ENCODE data around the gene MT1X. TPM values are rescaled to one million over a fixed set of nuclear protein-coding genes. Genes with fewer than 3 reads are reported as not detected.
"Not testable (repeated sequence)": the region's sequence is repeated elsewhere in the genome, so short reads cannot be mapped to it uniquely, and the experiment has no call there.

Gene MT1X
- total RNA-seq, 1 donor from 2014 or later = 105 TPM

DNA sequence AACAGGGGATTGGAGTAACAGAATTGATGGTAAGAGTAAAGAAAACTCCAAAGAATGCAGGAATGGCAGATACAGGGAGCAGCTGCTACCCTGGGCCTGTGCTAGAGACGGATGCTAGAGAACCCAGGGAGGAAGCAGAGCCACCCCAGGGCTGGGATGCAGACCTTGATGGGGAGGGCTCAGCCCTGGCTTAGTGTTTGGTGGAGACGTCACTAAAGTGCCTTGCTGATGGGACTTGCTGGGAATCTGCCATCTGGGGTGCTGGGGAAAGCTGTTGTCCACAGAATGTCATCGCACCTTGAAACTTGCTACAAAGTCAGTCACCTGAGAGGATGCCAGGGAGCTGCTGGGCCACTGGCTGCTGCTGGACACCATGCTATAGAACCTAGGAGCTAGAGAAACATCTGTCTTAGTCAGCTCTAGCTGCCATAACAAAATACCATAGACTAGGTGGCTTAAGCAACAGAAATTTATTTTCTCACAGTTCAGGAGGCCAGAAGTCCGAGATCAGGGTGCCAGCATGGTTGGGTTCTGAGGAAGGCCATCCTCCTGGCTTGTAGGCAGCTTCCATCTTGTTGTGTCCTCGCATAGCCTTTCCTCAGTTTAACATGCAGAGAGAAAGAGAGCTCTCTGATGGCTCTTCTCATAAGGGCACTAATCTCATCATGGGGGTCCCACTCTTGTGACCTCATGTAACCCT lies 15.3 kb downstream of the MT1X start:
- intact Hi-C loops (cut with DNase I) = no loop called here
- ATAC-seq (ENCODE audit: poor library complexity) (no peak), DNase-seq (no peak)

GRCh38 chr16:56700195-56700594 lies 17.9 kb downstream of the MT1X start:
- ATAC-seq (ENCODE audit: poor library complexity) (no peak), DNase-seq (no peak)
- intact Hi-C loops (cut with DNase I) = loop anchor here (2.0 to 5.0 kb wide), 3 partner anchors 98 to 188 kb away; no protein-coding TSS in a partner anchor

DNA sequence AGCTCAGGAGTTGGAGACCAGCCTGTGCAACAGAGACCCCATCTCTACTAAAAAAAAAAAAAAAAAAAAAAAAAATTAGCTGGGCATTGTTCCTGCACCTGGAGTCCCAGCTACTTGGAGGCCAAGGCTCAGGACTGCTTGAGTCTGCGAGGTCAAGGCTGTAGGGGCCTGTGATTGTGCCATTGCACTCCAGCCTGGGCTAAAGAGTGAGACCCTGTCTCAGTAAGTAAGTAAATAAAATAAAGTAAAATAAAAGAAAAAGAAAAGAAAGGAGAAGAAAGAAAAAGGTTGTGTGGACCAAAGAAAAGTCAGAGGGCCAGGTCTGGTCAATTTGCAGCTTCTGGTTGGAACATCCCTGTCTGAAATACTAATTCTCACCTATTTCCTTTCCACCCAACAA lies 18.4 kb downstream of the MT1X start:
- DNase-seq (no peak), ATAC-seq (ENCODE audit: poor library complexity) (no peak)
- intact Hi-C loops (cut with DNase I) = loop anchor here (2.0 to 5.0 kb wide), 3 partner anchors 98 to 188 kb away; no protein-coding TSS in a partner anchor

GRCh38 chr16:56701534-56701933 lies 19.3 kb downstream of the MT1X start:
- DNase-seq = no peak
- ATAC-seq (ENCODE audit: poor library complexity) = no peak
- intact Hi-C loops (cut with DNase I) = loop anchor here (2.0 to 5.0 kb wide), 3 partner anchors 99 to 189 kb away; no protein-coding TSS in a partner anchor

DNA sequence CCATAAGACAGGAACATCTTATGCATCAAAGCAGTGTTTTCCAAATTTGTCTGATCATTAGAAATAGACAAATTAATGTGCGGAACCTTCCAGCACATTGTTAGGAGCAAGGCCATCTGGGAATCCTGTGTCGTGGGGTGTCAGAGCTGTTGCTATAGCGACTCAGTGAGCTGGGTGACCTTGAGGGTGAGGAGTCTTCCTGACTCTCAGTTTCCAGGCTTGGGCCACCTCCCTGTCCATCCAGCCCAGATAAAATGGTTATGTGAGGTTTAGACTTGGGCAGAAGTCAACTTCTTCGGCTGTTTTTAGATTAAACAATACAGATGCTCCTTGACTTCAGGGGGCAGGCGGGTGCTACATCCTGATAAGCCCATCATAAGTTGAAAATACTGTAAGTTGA lies 20.6 kb downstream of the MT1X start:
- intact Hi-C loops (cut with DNase I) = loop anchor here (2.0 to 5.0 kb wide), 3 partner anchors 30 to 191 kb away; no protein-coding TSS in a partner anchor
- ATAC-seq (ENCODE audit: poor library complexity) = no peak

GRCh38 chr16:56708525-56709442 lies 26.5 kb downstream of the MT1X start:
- intact Hi-C loops (cut with DNase I) = no loop called here
- ATAC-seq (ENCODE audit: poor library complexity) (no peak), DNase-seq (no peak)

More for the DNA sequence above, 20.6 kb downstream of the MT1X start:
- DNase-seq = no peak

GRCh38 chr16:56709443-56710040 lies 27.3 kb downstream of the MT1X start:
- ATAC-seq (ENCODE audit: poor library complexity) = no peak
- DNase-seq = no peak
- intact Hi-C loops (cut with DNase I) = no loop called here

GRCh38 chr16:56710181-56710737 lies 28.0 kb downstream of the MT1X start:
- ATAC-seq (ENCODE audit: poor library complexity) (no peak), DNase-seq (no peak)
- intact Hi-C loops (cut with DNase I) = no loop called here

DNA sequence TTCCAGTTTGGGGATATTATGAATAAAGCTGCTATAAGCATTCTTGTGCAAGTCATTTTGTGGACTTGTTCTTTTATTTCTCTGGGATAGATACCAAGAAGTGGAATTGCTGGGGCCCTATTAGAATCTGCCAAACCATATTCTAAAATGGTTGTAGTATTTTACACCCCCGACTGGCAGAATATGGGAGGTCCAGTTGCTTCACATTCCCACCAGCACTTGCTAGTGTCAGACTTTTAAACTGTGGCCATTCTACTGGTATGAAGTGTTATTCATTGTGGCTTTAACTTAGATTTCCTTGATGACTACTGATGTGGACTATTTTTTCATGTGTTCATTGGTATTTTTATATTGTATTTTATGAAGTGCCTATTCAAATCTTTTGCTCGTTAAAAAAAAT lies 29.6 kb downstream of the MT1X start:
- DNase-seq = no peak
- intact Hi-C loops (cut with DNase I) = no loop called here
- ATAC-seq (ENCODE audit: poor library complexity) = no peak

GRCh38 chr16:56713794-56714193 lies 31.5 kb downstream of the MT1X start:
- no peak for ATAC-seq (ENCODE audit: poor library complexity)
- no peak for DNase-seq
- intact Hi-C loops (cut with DNase I) = no loop called here

- intact Hi-C loops (cut with DNase I) = no loop called here
- ATAC-seq (ENCODE audit: poor library complexity) = no peak
- no peak for DNase-seq
Measured at GRCh38 chr16:56715126-56715525, 32.9 kb downstream of the MT1X start.

GRCh38 chr16:56716761-56717160 lies 34.5 kb downstream of the MT1X start:
- intact Hi-C loops (cut with DNase I) = no loop called here
- ATAC-seq (ENCODE audit: poor library complexity) (no peak), DNase-seq (no peak)

GRCh38 chr16:56717532-56717931 lies 35.3 kb downstream of the MT1X start:
- intact Hi-C loops (cut with DNase I); ATAC-seq (ENCODE audit: poor library complexity); DNase-seq: not testable (repeated sequence)

- intact Hi-C loops (cut with DNase I) = no loop called here
- no peak for DNase-seq
- ATAC-seq (ENCODE audit: poor library complexity) = no peak
Measured at GRCh38 chr16:56722200-56722842, 40.1 kb downstream of the MT1X start.

DNA sequence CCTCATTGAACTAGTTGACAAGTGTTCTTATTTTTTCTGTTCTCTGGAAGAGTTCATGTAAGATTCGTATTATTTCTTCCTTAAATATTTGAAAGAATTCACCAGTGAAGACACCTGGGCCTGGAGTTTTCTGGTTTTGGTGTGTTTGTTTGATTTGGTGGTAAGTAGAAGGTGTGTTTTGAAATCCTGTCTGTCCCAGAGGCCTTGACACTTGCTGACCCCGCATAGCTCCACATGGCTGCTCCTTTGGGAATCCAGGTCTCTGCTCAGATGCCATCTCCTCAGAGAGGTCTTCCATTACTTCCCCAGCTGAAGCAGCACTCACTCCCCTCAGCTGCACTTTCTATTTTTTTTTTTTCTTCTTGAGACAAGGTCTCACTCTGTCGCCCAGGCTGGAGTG lies 41.9 kb downstream of the MT1X start:
- intact Hi-C loops (cut with DNase I) = no loop called here
- no peak for DNase-seq
- no peak for ATAC-seq (ENCODE audit: poor library complexity)

DNA sequence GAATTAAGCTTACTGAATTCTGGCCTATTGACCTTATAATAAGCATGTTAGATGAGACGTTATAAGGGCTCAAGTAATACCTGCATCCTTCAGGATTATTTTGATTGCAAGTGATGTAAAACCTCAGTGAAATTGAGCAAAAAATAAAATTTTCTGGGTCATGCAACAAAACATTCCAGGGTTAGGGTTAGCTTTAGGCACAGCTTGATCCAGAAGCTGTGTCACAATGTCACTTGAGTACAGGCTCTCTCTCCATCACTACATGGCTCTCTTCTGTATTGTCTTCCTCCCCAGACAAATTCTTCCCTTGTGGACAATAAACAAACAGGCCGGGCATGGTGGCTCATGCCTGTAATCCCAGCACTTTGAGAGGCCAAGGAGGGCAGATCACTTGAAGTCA lies 44.0 kb downstream of the MT1X start:
- ATAC-seq (ENCODE audit: poor library complexity) (no peak), DNase-seq (no peak)
- intact Hi-C loops (cut with DNase I) = no loop called here

DNA sequence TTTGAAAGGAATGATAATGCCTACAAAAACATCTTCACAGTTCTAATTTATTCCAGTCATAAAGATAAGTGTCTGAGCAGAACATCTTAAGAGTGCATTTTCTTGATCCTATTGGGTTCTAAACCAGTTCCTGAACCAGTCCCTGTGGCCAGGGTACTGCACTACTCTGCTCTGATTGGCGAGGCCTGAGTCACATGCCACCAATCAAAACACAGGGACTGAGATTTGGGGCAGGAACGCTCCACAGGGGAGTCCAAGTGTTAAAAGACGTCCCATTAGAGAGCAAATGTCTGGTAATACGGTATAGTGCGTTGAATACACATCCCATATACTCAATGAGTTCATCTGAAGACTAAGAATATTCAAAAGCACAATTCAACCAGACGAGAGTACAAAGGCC lies 44.7 kb downstream of the MT1X start:
- ATAC-seq (ENCODE audit: poor library complexity) = no peak
- intact Hi-C loops (cut with DNase I) = no loop called here
- DNase-seq = no peak

DNA sequence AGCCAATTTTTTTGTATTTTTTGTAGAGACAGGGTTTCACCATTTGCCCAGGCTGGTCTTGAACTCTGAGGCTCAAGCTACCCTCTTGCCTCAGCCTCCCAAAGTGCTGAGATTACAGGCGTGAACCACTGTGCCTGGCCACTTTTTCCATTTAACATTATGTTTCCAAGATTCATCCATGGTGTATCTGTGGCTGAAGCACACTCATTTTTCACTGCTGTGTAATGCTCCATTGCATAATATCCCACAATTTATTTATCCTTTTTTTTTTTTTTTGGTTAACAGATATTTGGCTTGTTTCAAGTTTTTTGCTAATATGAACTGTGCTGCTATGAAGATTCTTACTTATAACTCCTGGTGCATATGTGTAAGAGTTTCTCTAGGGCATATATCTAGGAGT lies 45.8 kb downstream of the MT1X start:
- DNase-seq (no peak), ATAC-seq (ENCODE audit: poor library complexity) (no peak)
- intact Hi-C loops (cut with DNase I) = no loop called here

All from Right ventricle myocardium superior (tissue), 1 donor.